ENCODE measurements around the gene CACNG3. TPM values are rescaled to one million over a fixed set of nuclear protein-coding genes. Genes with fewer than 3 reads are reported as not detected.
"Not testable (repeated sequence)": the region's sequence is repeated elsewhere in the genome, so short reads cannot be mapped to it uniquely, and the experiment has no call there.

CACNG3 gene
- total RNA-seq: not detected in 2 replicates

- intact Hi-C loops (cut with micrococcal nuclease): loop anchor here (10.0 kb wide), 1 partner anchor 451 kb away; no protein-coding TSS in a partner anchor
These were observed at the start of gene CACNG3 for GRCh38 chr16:24255456-24256371. CACNG3 (plus strand) TSS chr16:24256335; CDS start chr16:24256755, 420 bp downstream.

GRCh38 chr16:24206926-24207325, 49.2 kb upstream of the CACNG3 start:
- intact Hi-C loops (cut with micrococcal nuclease): no loop called here

- intact Hi-C loops (cut with micrococcal nuclease): no loop called here
These were observed 47.4 kb upstream of the CACNG3 start for GRCh38 chr16:24208710-24209109.

- intact Hi-C loops (cut with micrococcal nuclease): no loop called here
These were observed 41.1 kb upstream of the CACNG3 start for GRCh38 chr16:24214992-24215391.

- intact Hi-C loops (cut with micrococcal nuclease): no loop called here
These were observed 39.2 kb upstream of the CACNG3 start for GRCh38 chr16:24216961-24217360.

GRCh38 chr16:24217461-24217860, 38.7 kb upstream of the CACNG3 start:
- intact Hi-C loops (cut with micrococcal nuclease): no loop called here

GRCh38 chr16:24218299-24218698, 37.8 kb upstream of the CACNG3 start:
- intact Hi-C loops (cut with micrococcal nuclease): no loop called here

GRCh38 chr16:24221219-24221618, 34.9 kb upstream of the CACNG3 start:
- intact Hi-C loops (cut with micrococcal nuclease): no loop called here

GRCh38 chr16:24228514-24228913, 27.6 kb upstream of the CACNG3 start:
- intact Hi-C loops (cut with micrococcal nuclease): no loop called here

GRCh38 chr16:24232936-24233335, 23.2 kb upstream of the CACNG3 start:
- intact Hi-C loops (cut with micrococcal nuclease): no loop called here

- intact Hi-C loops (cut with micrococcal nuclease): no loop called here
These were observed 21.4 kb upstream of the CACNG3 start for GRCh38 chr16:24234737-24235136.

- intact Hi-C loops (cut with micrococcal nuclease): no loop called here
These were observed 20.3 kb upstream of the CACNG3 start for GRCh38 chr16:24235806-24236205.

- intact Hi-C loops (cut with micrococcal nuclease): not testable (repeated sequence)
These were observed 17.3 kb upstream of the CACNG3 start for GRCh38 chr16:24238846-24239245.

- intact Hi-C loops (cut with micrococcal nuclease): no loop called here
These were observed 9.1 kb upstream of the CACNG3 start for GRCh38 chr16:24246911-24247607.

- intact Hi-C loops (cut with micrococcal nuclease): loop anchor here (1.0 to 10.0 kb wide), 2 partner anchors 211 to 448 kb away; no protein-coding TSS in a partner anchor
These were observed 2.9 kb upstream of the CACNG3 start for GRCh38 chr16:24253192-24253591.

GRCh38 chr16:24257958-24258357, 1.8 kb downstream of the CACNG3 start:
- intact Hi-C loops (cut with micrococcal nuclease): loop anchor here (10.0 kb wide), 1 partner anchor 453 kb away; no protein-coding TSS in a partner anchor

- intact Hi-C loops (cut with micrococcal nuclease): loop anchor here (10.0 kb wide), 1 partner anchor 454 kb away; no protein-coding TSS in a partner anchor
These were observed 2.7 kb downstream of the CACNG3 start for GRCh38 chr16:24258791-24259190.

GRCh38 chr16:24262816-24263215, 6.7 kb downstream of the CACNG3 start:
- intact Hi-C loops (cut with micrococcal nuclease): no loop called here

- intact Hi-C loops (cut with micrococcal nuclease): no loop called here
These were observed 14.7 kb downstream of the CACNG3 start for GRCh38 chr16:24270721-24271442.

- intact Hi-C loops (cut with micrococcal nuclease): no loop called here
These were observed 16.2 kb downstream of the CACNG3 start for GRCh38 chr16:24272379-24272778.

- intact Hi-C loops (cut with micrococcal nuclease): no loop called here
These were observed 17.5 kb downstream of the CACNG3 start for GRCh38 chr16:24273508-24274182.

Data from T-helper 2 cell treated with Interferon-gamma antibody and Interleukin-4, amounts not matched to agents 100 ng/mL and 5 ng/mL, for 36 hours (primary cell).